DLD1 (cell line): ENCODE results near the gene ALKBH3.

Experiments
- in situ Hi-C: cut with HindIII; loops from 2 replicates; pipeline ENCODE4 v1.10.0; 2017; ENCODE audit warnings: low sequenced_read_pairs

ALKBH3 gene

DNA sequence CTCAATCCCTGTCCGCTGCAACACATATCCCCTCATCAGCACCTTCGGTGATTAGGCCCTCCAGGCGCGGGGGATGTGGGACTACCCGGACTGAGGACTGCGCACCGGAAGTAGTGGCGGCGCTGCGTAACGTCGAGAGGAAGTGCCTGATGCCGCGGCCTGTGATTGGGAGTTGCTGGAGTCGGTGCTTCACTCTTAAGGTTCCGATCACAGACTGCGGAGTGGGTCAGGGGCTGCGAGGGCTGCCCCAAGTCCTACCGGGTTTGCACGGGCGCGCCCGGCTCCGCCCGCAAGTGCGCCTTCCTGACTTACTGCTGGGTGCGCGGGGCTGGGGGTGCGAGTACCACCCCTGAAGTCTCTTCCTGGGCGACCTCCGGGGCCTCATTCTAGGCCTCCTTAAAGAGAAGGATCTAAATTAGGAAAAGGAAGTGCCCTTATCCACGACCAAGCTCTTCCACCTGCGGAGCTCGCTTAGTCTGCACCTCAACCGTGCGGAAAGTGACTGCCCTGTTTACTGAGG lies at the start of gene ALKBH3:
ALKBH3 (plus strand) TSS at position 192 of the 520 bp plus-strand sequence. CDS start 1,822 bp downstream, outside the sequence.
- in situ Hi-C loops = no loop called here

DNA sequence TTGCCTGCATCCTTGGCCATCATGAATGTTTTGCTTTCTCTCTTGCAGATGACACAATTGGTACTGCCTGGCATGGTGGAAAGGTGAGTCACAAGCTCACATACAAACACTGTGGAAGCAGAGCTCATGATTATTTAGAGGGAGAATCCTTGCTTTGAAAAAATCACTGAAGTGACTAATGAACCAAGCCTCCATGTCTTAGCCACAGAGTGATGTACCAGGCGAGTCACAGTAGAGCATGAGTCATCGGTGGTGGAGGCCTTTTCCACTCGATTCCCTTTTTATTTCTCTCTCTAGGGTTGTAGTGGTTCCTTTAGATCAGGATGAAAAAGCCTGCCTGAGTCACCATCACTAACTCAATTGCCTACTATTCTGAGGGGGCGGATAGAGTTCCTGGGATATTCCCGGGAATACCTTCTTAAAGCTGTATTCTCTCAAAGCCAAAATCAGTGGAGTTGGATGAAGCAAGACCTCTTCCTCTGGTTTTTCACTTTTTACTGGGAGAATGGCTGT lies 49.6 kb upstream of the ALKBH3 start:
- in situ Hi-C loops = no loop called here

DNA sequence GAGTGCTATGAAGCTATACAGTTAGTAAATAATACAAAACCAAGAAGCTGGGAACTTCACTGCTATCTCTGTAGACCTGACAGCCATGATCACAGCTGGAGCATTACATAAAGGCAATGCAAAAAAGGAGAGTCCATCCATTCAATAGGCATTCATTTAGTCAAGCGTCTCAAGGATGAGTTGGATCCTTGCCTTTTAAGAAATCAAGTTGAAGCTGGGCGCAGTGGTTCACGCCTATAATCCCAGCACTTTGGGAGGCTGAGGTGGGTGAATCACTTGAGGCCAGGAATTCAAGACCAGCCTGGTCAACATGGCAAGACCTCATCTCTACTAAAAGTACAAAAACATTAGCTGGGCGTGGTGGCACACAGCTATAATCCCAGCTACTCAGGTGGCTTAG lies 48.1 kb upstream of the ALKBH3 start:
- in situ Hi-C loops = no loop called here

DNA sequence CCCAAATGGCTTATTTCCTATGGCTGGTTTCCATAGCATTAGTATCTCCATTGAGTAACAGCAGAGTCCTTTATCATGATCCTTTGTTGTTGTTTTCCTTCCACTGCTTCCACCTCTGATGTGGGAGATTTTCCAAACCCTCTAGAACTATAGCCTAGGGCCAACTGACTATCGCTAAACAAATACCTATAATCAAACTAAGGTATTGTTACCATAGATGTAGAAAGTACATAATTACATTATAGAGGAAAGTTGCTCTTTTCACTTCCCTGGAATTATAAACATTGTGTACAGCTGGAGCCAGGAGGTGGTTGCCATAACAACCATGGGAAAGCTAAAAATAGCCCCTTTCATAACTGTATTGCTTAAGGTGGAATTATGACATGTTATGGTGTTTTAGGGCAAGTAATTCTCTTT lies 47.0 kb upstream of the ALKBH3 start:
- in situ Hi-C loops = no loop called here

DNA sequence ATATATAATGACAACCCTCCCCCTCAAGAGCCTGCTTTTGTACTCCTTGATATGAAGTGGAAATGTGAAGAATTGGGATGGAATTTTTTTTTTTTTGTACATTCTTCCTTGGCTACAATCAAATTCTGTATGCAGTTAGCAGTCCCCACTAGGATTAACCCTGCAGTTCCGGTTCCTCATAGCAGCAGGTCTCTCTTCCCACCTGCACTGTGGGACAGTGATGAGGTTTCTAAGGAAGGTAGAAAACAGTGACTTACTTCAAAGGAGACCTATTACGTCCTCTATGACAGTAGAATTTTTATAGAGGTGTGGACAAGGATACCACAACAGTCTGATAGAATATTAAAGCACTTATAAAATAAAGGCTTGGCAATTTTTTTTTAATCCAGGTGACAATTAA lies 46.3 kb upstream of the ALKBH3 start:
- in situ Hi-C loops = no loop called here

DNA sequence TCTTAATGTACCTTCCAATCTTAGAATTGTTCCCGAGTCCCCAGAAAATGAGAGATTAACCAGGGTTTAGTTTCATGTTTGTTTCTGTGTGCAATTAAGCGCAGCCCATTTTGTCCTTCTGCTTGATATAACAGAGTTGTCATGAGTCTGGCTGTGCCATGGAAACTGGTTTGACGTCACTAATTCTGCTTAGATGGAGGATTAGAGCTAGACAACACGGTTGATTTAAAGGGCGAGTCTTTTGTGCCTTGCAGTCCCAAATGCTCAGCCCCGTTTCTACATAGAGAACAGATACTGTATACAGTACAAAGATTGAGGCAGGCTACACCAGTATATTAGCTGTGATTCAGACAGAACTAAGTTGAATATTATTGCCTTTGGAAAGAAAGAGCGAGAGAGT lies 45.5 kb upstream of the ALKBH3 start:
- in situ Hi-C loops = no loop called here

DNA sequence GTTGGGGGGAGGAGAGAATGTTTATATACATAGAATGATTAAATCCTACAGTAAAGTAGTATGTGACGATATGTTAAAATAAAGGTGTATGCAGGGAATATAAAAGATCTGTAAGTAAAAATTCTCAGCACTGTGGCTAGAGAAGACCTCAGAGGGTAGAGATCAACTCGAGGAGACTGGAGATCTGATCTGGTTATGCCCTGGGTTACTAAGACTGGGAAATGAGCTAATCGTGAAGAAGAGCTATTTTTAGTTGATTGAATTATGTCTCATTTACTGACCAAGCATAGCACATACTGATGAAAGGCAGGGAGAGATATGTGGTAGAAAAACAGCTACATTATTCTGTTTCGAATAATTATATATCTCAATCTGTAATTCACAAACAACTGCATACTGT lies 42.8 kb upstream of the ALKBH3 start:
- in situ Hi-C loops = no loop called here

DNA sequence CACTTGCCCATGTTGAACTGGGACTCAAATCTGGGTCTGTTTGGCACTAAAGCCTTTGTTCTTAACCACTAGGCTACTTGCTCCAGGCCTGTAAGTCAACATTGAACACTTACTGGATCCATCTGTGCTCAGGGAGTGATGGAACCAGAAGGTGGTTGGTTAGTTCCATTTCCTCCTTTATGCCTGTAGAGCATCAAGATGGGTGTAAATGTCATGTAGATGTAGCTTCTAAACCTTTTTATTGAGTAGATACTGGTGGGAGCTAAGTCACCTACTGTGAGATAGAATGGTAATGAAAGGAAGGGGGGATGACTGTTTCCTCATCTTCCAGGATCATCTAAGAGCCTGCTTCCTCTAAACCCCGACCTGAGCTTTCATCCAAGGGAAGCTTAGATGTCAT lies 38.6 kb upstream of the ALKBH3 start:
- in situ Hi-C loops = no loop called here

DNA sequence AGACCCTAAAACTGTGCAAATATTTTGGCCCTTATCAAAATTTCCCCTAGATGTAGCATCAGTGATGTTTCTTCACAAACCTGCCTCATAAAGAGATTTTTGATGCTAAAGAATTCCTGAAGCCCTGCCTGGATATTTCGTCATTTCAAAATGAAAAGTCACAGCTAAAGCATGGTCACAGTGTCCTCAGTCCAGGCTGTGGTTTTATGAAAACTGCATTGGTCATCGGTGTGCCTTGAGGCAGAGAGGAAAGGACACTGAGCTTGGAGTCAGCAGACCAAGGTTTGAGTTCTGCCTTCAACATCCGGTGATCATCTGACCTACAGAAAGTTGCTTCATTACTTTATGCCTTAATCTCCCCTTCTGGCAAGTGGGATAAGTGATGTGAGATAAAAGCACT lies 34.8 kb upstream of the ALKBH3 start:
- in situ Hi-C loops = no loop called here

DNA sequence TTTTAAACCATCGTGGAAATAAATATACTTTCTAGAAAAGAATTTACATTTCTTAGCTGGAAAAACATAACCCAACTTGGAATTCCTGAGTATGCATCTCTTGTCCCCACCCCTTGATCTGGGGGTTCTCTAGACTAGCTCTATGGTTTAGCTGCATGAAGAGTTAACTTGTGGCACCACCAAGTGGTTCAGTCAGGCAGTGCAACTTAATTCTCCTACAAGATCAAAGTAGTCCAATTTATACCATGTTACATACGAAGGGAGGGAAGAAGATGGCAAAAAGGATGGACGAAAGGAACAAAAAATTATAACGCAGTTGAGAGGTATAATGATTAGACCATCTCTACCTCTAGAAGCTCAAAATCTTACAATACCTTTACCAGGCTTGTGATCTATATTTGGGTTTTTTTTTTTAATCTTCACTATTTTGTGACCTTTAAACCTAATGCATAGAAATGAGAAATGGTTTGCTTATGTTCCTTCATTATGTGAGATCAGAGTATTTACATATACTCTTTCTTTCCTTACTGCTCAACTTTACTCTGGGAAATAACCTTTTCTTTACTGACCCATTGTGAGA lies 28.5 kb upstream of the ALKBH3 start:
- in situ Hi-C loops = no loop called here

DNA sequence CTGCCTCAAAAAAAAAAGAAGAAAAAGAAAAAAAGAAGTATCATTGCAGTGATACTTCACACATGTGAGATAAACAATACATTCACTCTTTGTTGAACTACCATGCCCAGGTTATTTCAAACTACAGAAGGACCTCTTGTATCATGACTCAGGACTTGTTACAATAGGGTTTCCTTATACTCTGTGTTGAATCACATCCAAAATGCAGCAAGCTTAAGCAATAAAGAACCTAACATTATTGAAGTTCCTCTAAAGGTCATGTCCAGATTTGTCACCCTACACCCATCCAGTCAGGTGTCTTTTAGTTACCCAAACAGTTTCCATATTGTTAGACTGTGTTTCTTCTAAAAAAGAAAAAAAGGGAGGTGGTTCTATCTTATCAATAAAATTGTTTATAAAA lies 26.9 kb upstream of the ALKBH3 start:
- in situ Hi-C loops = no loop called here

DNA sequence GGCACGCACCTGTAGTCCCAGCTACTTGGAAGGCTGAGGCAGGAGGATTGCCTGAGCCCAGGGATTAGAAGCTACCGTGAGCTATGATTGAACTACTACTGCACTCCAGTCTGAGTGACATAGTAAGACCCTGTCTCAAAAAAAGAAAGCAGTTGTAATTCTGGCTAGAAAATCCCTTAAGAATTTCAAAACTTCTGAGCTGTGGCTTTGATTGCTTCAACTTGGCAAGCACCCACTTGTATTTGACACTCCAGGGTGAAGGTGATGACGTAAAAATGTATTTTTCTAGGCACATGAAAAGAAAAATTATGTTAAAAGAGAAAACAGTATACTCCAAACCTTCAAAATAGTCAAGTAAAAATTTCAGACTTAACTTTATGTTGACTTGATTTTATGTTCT lies 23.6 kb upstream of the ALKBH3 start:
- in situ Hi-C loops = no loop called here

DNA sequence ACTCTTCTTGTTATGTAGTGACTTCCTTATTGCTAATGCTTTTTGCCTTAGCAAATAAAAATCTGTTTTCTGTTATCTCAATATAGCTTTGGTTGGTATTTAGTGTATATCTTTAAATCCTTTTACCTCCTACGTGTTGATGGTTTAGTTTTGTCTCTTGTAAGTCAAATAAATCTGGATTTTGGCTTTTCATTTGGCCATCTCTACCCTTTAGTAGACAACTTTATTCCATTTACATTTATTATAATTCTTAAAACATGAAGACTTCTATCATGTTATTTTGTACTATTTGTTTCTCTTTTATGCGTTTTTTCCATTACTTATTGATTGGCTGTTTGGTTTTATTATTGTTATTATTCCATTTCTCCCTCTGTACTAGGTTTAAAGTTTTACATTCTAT lies 19.5 kb upstream of the ALKBH3 start:
- in situ Hi-C loops = no loop called here

DNA sequence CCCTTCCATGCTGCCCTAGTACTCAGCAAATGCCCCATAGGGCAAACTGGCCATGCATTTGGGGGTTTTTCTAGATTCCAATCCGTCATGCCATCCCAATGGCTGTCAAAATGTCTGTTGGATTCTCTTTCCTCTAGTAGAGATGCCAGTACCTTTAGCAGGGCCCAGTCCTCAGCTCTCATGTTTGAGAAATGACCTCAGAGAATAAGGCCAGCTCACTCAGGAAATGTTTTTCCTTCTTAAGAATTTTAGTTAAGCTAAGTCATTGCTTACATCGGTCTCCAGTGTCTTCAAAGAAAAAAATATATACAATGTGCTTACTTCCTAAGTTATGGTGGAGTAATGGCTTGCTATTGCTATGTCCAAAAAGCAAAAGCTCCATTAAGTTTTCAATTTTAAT lies 14.1 kb upstream of the ALKBH3 start:
- in situ Hi-C loops = no loop called here

DNA sequence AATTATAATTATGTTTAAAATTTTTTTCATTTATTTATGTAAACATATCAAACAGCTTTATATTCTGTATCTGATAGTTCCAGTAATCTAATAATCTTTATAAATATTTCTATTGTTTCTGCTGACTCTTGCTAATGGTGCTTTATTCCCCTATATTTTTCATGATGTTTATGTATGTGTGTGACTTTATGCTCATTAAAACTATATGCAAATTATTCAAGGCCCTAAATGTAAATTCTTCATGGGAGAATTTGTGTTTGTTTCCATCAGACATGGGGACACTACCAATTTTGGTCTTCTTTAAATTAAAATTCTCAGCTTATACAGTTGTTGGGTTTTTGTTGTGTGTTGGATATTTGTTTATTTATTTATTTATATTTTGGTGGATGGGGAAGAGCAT lies 13.7 kb upstream of the ALKBH3 start:
- in situ Hi-C loops = no loop called here

DNA sequence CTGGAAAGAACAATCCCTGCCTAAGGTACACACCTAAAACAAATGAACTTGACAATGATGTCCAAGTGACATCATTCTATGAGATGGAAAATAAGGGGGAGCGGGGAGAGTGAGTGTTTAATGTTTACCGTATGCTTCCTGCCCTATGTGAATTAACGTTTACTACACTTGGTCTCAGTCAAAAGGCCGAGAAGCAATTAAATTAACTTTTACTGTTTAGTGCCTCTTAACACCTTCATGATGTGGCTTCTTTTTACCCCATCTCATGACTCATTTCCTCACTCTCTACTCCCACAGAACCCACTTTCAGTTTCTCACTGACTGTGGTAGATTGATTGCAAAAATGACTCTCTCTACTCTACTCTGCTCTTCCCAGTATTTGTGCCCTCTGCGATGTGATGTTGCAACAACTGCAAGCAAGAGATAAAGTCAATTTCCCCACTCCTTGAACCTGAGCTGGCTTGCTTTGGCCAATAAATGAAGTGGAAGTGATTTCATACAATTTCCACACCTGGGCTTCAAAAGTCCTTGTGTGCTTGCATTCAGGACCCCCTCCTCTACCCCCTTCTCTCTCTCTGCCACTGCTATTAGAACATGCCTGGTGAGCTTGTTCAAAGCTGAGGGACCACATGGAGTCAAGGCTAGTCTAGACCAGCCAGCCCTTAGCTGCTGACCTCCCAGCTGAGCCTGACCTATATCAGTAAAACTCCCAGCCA lies 11.6 kb upstream of the ALKBH3 start:
- in situ Hi-C loops = no loop called here

DNA sequence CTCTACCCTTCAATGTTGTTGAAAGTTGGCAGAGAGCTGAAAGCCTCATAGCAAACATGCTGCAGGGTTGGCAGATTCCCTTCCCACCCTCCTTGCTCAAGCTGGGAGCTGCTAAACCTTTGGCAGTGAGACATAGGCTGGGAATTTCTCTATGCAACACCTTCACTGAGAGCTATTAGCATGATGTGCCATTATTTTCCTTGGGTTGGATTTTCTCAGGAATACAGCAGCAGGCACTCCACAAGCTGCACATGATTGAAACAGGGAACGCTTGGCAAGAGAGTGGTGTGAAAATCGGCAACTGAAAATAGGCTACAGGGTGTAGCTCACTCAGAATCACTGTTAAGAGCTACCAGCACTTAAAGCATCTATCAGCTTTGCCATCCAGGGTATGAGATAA lies 9.6 kb upstream of the ALKBH3 start:
- in situ Hi-C loops = no loop called here

DNA sequence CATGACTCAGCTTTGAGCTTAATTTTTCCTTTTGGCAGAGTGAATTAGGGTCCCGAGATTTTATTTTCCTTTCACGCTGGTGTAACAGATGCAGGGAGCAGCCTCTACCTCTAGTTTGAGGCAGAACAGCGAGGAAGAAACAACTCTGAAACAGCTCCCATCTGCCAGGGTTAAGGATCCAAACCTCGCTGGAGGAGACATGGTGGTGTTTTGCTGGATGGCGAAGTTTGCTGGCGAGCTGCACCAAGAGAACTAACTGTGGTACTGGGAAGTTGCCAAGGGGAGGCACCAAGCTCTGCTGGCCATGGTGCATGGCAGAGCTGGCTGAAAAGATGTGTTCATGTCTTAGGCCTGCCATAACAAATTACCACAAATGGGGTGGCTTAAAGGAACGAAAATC lies 7.6 kb upstream of the ALKBH3 start:
- in situ Hi-C loops = no loop called here

DNA sequence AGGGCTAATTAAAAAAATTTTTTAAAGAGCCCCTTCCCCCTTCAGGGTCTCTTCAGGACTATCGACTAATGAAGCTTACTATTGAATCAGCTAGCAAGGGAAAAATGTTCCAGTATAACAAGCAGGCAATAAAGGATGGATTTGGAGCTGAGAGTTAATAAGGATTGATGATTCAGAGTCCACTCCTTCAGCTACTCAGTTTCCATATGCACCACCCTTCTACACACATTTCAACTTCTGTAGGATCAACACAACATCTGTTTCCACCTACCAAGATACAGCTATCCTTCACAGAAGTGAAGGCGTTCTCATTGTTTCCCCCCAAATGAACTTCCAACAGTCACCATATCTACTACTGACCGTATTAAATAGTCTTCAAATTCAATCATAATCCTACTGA lies 6.6 kb upstream of the ALKBH3 start:
- in situ Hi-C loops = no loop called here

DNA sequence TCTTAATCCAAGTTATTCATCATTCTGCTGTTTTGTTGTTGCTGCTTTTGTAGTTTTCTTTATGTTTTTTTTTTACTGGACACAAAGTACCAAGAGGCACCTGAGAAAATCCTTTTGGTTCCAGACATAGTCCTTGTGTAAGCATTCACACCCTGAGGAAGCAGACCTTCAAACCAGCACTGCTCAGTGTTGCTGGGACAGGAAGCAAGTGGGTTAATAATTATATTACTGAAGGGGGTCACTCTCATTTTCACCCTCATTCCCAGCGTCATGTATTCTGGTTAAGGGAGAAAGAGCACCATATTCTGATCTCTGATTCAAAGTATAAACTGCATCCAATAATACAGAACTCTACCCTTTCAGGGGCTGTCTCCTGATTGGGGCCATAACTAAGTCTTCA lies 5.9 kb upstream of the ALKBH3 start:
- in situ Hi-C loops = no loop called here

DNA sequence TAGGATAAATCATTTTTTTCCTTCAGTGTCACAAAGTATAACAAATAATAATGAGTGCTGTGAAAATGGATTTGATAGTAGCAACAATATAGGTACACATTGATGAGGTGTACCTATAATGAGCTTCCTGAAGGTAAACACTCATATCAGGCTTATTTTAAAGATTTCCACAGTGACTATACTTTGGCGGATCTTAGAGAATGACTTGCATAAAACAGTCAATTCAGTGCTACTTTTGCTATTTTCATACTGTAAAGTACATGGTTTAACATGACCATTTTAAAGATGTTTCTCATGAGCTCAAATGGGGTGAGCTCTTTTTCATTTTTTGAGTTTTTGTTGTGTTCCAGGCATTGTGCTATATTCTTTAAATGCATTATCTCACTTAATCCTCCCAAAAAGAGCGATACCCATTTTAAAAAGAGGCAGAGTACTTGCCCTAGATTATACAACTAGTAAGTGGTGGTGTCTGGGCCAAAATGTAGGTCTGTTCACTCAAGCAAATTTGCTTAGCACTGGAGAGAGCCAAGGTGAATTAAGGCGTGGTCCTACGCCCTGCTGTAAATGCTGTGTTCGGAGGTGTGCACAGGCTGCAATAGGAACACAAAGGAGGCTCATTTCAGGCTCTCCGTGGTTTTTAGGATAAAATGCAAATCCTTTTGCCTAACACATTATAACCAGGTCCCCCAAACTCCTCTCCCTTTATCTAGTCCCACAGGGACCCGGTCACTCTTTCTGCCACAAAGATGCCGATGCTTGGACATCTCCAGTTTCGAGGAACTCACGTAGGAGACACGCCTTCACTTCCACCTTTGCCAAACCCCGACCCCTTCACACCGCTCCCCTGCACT lies 617 bp upstream of the ALKBH3 start:
- in situ Hi-C loops = no loop called here

DNA sequence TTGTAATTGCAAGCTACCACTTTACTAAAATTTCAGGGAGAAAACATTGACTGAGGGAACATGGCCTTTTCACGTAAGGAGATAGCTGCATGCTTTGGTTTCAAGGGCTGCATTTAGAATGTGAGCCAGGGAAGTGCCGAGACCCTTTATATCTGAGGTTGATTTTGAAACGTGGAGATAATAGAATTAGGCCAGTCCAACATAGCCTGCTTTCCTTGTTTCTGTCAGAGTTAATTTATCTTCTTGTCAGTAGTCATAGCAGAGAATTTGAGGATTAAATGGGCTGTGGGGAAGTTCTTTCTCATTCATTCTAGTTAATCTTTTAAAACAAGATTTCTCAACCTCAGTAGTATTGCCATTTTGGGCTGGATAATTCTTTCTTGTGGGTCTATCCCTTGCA lies 12.2 kb downstream of the ALKBH3 start:
- in situ Hi-C loops = no loop called here
